Daoy (cell line): Measurements from ENCODE around the gene GALC. TPM values are rescaled to one million over a fixed set of nuclear protein-coding genes. Genes with fewer than 3 reads are reported as not detected.

ENCODE experiments used
- total RNA-seq: library from RNA; depleted of rRNA; stranded (reverse); fragments of >200 nt; shearing (Covaris generic); gene quantifications from 2 replicates; pipeline ENCODE4 v1.2.3, GENCODE V29; 2014; rRNA removed

Gene GALC
- total RNA-seq, 1 experiment from 2014 or later: 19.3 TPM

Other genes starting within 250 kb of the GALC start
- 0.03 TPM in 1 of 2 replicates, not detected in the other for gene GPR65, start 12.0 kb upstream of the GALC start, total RNA-seq